PC-9 (cell line): Measurements from ENCODE around the gene HAGH.

Source experiments
- CTCF ChIP-seq: fragments of 200-600 bp; sonication (generic); conservative IDR thresholded peaks from 2 replicates; pipeline ENCODE4 v1.6.1; 2017; ENCODE audit warnings: mixed run types, antibody characterized with exemption, mild to moderate bottlenecking, moderate library complexity
- EZH2 ChIP-seq: fragments of 200-600 bp; sonication (generic); IDR thresholded peaks from 2 replicates; pipeline ENCODE4 v1.8.0; 2017; ENCODE audit warnings: antibody characterized with exemption, low read depth

GRCh38 chr16:1762196-1762878, 64.3 kb downstream of the HAGH start:
- TF ChIP-seq CTCF, result no peak
- no peak for TF ChIP-seq EZH2
